Bronchial epithelial cell (primary cell): ENCODE data around the gene GABRD. TPM values are rescaled to one million over a fixed set of nuclear protein-coding genes. Genes with fewer than 3 reads are reported as not detected.

ENCODE experiments used
- DNase-seq: peaks from one replicate; pipeline ENCODE4 v3.0.0-alpha.2; 2010; ENCODE audit warnings: low read depth
- FAIRE-seq: peaks from 2 replicates; lab custom pipeline; 2011; peaks lifted over from hg19 to GRCh38; lab: Jason Lieb, UNC
- H3K27me3 ChIP-seq: 2 replicates; pipeline ENCODE4 v1.5.1; 2011; ENCODE audit warnings: low read length; ENCODE audit not compliant: control insufficient read depth, insufficient read depth
- H3K36me3 ChIP-seq: 2 replicates; pipeline ENCODE4 v1.5.1; 2011; ENCODE audit warnings: low read length; ENCODE audit not compliant: control insufficient read depth, insufficient read depth
- H3K4me3 ChIP-seq: 2 replicates; pipeline ENCODE4 v1.5.1; 2011; ENCODE audit warnings: mild to moderate bottlenecking, low read depth, low read length, control low read depth
- total RNA-seq: library from RNA; depleted of rRNA; stranded (reverse); fragments of >200 nt; gene quantifications from 2 replicates; pipeline ENCODE4 v1.2.1, GENCODE V29; 2014
- TF ChIP-seq, protein P1 (sequence below): IDR thresholded peaks from 2 replicates; pipeline ENCODE4 v1.5.1; 2011; ENCODE audit warnings: mild to moderate bottlenecking, moderate library complexity, low read length, control low read depth, inconsistent platforms; ENCODE audit not compliant: insufficient read depth, severe bottlenecking

Gene GABRD
- total RNA-seq, 1 donor from 2014 or later, result not detected

GRCh38 chr1:2060072-2060471 is 40.9 kb downstream of the GABRD start:
- Histone ChIP-seq H3K27me3 (no peaks in the 10 kb centered on the region), H3K36me3 (peaks cover 19% of the 10 kb centered on the region), H3K4me3 (no peak overlapping the region)
- FAIRE-seq, result no peak
- TF ChIP-seq, protein P1, sequence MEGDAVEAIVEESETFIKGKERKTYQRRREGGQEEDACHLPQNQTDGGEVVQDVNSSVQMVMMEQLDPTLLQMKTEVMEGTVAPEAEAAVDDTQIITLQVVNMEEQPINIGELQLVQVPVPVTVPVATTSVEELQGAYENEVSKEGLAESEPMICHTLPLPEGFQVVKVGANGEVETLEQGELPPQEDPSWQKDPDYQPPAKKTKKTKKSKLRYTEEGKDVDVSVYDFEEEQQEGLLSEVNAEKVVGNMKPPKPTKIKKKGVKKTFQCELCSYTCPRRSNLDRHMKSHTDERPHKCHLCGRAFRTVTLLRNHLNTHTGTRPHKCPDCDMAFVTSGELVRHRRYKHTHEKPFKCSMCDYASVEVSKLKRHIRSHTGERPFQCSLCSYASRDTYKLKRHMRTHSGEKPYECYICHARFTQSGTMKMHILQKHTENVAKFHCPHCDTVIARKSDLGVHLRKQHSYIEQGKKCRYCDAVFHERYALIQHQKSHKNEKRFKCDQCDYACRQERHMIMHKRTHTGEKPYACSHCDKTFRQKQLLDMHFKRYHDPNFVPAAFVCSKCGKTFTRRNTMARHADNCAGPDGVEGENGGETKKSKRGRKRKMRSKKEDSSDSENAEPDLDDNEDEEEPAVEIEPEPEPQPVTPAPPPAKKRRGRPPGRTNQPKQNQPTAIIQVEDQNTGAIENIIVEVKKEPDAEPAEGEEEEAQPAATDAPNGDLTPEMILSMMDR, result no peak
- no peak for DNase-seq

DNA sequence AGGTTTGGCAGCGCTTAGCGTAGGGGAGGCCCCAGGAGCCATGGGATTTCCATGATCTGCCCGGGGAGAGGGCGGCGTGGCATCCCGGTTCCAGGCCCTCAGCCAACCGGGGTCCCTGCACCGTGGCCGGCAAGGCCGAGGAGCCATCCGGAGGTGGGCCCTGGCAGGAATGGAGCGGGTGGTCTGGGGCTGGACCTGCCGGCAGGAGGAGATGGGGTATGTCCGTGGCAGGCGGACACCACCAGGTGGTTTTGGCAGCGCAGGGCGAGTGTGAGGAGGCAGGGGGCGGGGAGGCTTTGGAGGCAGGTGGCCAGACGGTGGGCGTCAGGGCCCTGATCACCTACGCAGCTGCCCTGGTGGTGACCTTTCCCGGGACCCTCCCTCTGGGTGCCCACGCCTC is 41.4 kb downstream of the GABRD start:
- FAIRE-seq, result no peak
- H3K4me3 ChIP-seq, result no peak overlapping the region
- TF ChIP-seq, protein P1, result no peak
- no peaks in the 10 kb centered on the region for H3K27me3 ChIP-seq
- peaks cover 16% of the 10 kb centered on the region for H3K36me3 ChIP-seq
- no peak for DNase-seq

GRCh38 chr1:2061065-2061778 is 42.1 kb downstream of the GABRD start:
- DNase-seq (no peak), FAIRE-seq (no peak)
- TF ChIP-seq, protein P1, result no peak
- peaks cover 12% of the 10 kb centered on the region for H3K36me3 ChIP-seq
- no peaks in the 10 kb centered on the region for H3K27me3 ChIP-seq
- H3K4me3 ChIP-seq, result no peak overlapping the region

DNA sequence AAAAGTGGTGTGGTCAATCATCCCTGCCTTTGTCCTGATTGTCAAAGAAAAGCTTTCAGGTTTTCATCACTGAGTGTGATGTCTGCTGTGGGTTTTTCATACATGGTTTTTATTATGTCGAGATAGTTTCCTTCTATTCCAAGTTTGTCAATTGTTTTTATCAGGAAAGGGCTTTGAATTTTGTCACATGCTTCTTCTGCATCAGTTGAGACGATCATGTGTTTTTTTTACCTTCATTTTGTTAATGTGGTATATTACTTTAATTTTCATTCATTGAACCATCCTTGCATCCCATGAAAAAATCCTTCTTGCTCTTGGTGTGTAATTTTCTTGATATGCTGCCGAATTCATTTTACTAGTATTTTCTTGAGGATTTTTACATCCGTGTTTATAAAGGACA is 46.6 kb downstream of the GABRD start:
- DNase-seq (no peak), FAIRE-seq (no peak)
- peaks cover 9% of the 10 kb centered on the region for H3K36me3 ChIP-seq
- TF ChIP-seq, protein P1, result no peak
- H3K27me3 ChIP-seq, result no peaks in the 10 kb centered on the region
- no peak overlapping the region for H3K4me3 ChIP-seq

- Histone ChIP-seq H3K36me3 (no peaks in the 10 kb centered on the region), H3K4me3 (no peak overlapping the region), H3K27me3 (no peaks in the 10 kb centered on the region)
- no peak for FAIRE-seq
- no peak for DNase-seq
- TF ChIP-seq, protein P1, result no peak
Observed at GRCh38 chr1:2067393-2067792, 48.2 kb downstream of the GABRD start.

DNA sequence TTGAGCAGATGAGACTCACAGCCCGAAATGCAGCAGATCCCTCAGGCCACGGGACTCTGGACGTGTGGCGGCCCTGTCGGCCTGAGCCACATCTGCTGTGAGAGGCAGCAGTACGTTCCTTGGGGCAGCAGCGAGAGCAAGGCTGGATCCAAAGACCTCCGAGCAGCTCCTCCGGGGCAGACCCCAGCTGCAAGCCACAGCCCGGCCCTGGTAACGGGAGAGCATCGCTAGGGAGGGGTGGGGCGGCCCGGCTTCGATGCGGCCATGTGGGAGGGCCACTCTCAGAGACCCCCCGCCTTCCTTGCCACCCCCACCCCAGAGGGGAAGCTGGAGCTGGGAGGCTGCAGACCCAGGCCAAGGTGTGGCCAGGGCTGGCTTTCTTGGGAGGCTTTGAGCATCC is 48.8 kb downstream of the GABRD start:
- DNase-seq, result no peak
- Histone ChIP-seq H3K27me3 (no peaks in the 10 kb centered on the region), H3K36me3 (no peaks in the 10 kb centered on the region), H3K4me3 (no peak overlapping the region)
- no peak for FAIRE-seq
- TF ChIP-seq, protein P1, result no peak
